IgD-negative memory B cell (primary cell): Measurements from ENCODE around the gene MAML3. TPM values are rescaled to one million over a fixed set of nuclear protein-coding genes. Genes with fewer than 3 reads are reported as not detected.
A peak's percentile ranks its signal among the peaks of the same experiment; 100 is the strongest.

Experiments
- H3K27ac Mint-ChIP-seq, 3 donors: one replicate each; pipeline ENCODE4 v1.8.0; 2020 to 2022; ENCODE audit warnings: mild to moderate bottlenecking in 3 of 3, mixed read lengths in 3 of 3, moderate library complexity in 1 of 3
- H3K27me3 Mint-ChIP-seq: one replicate; pipeline ENCODE4 v1.8.0; 2021; ENCODE audit warnings: mixed read lengths
- H3K36me3 Mint-ChIP-seq: one replicate; pipeline ENCODE4 v1.8.0; 2020; ENCODE audit warnings: mild to moderate bottlenecking, mixed read lengths
- H3K4me1 Mint-ChIP-seq, 3 donors: one replicate each; pipeline ENCODE4 v1.8.0; 2020 to 2022; ENCODE audit warnings: mixed read lengths in 3 of 3, mild to moderate bottlenecking in 1 of 3
- H3K4me3 Mint-ChIP-seq, 4 donors: one replicate each; pipeline ENCODE4 v1.8.0; 2020 to 2022; ENCODE audit warnings: mild to moderate bottlenecking in 4 of 4, mixed read lengths in 4 of 4, moderate library complexity in 3 of 4
- H3K9me3 Mint-ChIP-seq, 3 donors: one replicate each; pipeline ENCODE4 v1.8.0; 2020 to 2021; ENCODE audit warnings: mixed read lengths in 3 of 3, mild to moderate bottlenecking in 1 of 3
- polyA plus RNA-seq: library from polyadenylated mRNA; unstranded; fragments of 300-500 nt; fragmentation: Illumina TruSeq; gene quantifications from one replicate; pipeline ENCODE4 v1.2.3, GENCODE V29; 2021

Gene MAML3
- polyA plus RNA-seq, 1 donor from 2014 or later = 0.03 TPM

DNA sequence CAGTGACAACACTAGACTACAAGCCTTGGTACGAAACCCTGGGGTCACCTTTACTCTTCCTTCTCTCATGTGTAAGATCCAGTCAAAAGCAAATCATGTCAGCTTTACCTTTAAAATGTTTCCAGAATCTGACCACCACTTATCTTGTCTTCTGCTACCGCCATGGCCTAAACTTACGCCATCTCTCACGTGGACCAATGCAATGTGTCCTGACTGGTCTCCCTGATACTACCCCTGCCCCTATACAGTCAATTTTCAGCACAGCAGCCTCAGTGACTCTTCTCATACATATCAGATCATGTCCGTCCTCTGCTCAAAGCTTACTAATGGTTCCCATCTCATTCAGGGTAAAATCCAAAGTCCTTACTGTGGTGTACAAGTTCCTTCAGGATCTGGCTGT, 15.0 kb upstream of the MAML3 start:
- no peaks in the 10 kb centered on the region for H3K36me3 Mint-ChIP-seq
- no peak overlapping the region for H3K4me3 Mint-ChIP-seq
- no peak overlapping the region for H3K27ac Mint-ChIP-seq
- no peaks in the 10 kb centered on the region for H3K9me3 Mint-ChIP-seq
- no peaks in the 10 kb centered on the region for H3K4me1 Mint-ChIP-seq
- peaks cover 22% of the 10 kb centered on the region for H3K27me3 Mint-ChIP-seq

DNA sequence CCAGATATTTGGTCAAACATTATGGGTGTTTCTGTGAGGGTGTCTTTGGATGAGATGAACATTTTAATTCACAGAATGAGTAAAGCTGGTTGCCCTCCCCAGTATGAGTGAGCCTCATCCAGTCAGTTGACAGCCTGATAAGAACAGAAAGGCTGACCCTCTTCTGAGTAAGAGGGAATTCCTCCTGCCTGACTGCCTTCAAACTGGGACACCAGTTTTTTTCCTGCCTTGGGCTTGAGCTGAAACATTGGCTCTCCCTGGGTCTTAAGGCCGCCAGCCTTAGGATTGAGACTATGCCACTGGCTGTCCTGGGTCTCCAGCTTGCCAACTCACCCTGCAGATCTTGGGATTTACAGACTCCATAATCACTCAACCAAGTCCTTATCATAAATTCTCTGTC, 14.5 kb upstream of the MAML3 start:
- H3K36me3 Mint-ChIP-seq = no peaks in the 10 kb centered on the region
- no peaks in the 10 kb centered on the region for H3K9me3 Mint-ChIP-seq
- no peak overlapping the region for H3K4me3 Mint-ChIP-seq

DNA sequence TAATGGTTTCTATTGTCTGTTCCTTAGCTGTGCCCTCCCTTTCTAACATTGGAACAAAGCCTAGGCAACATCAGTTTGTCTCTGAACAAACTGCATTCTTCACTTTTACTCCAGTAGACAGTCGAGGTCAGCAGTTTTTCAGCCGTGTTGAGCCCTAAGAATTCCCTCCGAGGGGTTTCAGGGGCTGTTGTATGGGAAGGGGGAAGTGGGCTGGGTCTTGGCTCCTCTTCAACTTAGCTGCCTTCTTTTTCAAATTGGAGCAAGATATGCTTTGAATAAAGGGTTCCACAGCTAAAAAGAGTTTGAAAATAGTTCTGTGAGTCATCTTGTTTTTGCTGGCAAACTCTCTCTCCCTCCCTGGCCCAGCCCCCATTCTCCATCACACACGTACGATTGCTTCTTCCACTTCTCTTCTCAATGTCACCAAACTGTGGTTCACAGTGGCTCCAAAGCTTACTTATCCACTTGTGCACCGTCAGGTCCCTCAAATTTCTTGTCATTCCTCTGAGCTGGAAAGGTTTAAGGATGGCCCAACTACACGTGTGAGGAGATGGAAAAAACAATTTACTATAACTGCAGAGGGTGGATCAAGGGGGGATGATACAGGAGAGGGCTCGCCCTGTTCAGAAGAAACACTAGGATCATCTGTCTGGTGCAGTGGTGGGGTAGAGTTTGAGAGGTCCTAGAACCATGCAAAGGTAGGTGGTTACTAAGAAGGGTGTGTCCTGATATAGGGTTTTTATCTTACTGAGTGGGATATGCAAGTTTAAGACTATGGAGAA, 9.2 kb upstream of the MAML3 start:
- peaks cover 0 to 3% (median 0%) of the 10 kb centered on the region in 3 donors for H3K4me1 Mint-ChIP-seq
- peaks cover 40% of the 10 kb centered on the region for H3K27me3 Mint-ChIP-seq
- no peaks in the 10 kb centered on the region for H3K36me3 Mint-ChIP-seq
- H3K9me3 Mint-ChIP-seq = peaks cover 0 to 10% (median 2%) of the 10 kb centered on the region in 3 donors
- H3K27ac Mint-ChIP-seq = no peak overlapping the region
- H3K4me3 Mint-ChIP-seq = no peak overlapping the region

More for the DNA sequence above, 14.5 kb upstream of the MAML3 start:
- H3K27ac Mint-ChIP-seq = no peak overlapping the region
- no peaks in the 10 kb centered on the region for H3K4me1 Mint-ChIP-seq
- H3K27me3 Mint-ChIP-seq = peaks cover 25% of the 10 kb centered on the region

DNA sequence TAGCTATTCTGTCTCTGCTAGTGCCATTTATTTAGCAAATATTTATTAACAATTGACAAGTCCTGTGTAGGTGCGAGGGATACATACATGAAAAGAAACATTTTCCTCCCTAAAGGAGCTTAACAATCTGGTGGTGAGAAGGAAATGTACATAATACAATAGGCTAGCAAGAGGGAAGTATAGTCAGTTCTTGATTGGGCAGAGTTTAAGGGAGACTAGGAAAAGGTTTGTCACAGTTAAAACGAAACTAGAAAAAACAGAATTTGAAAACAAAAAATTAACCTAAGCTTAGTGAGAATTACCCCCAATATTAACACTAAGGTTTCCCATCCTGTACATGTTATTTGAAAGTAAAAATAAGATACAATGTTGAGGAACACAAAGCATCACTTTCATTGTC, 8.6 kb upstream of the MAML3 start:
- Mint-ChIP-seq H3K4me3 (no peak overlapping the region), H3K36me3 (no peaks in the 10 kb centered on the region), H3K4me1 (peaks cover 0 to 3% (median 2%) of the 10 kb centered on the region in 3 donors), H3K27ac (no peak overlapping the region), H3K9me3 (peaks cover 0 to 10% (median 2%) of the 10 kb centered on the region in 3 donors), H3K27me3 (peaks cover 43% of the 10 kb centered on the region)

DNA sequence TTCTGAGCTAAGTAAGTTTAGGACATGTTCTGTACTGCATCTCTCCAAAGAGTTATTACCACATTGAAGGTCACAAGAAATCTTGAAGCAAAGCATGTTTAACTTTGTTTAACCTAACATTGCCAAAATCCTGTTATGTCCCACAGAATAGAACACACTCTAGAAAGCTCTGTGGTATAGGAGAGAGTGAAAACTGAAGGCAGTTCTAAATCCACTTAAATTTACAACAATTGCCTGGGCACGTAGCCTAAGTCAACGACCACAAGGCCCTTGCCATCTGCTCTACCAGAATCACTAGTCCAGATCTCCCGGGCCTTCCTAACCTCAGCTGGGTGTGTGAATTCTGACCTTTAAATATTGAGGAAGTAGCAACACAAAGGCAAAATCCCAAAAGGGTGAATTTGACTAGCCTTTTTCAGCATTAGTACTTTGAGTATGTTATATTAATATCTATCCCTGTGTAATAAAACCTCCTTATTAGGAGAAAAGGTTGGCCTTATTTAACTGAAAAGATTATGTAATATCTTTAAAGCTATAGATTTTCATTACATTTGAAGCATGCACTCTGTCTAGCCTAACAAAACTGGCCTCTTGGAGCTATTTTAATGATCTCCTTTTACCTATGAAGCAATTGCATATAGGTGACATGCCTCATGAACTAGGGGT, 4.5 kb upstream of the MAML3 start:
- H3K27ac Mint-ChIP-seq = peak overlapping the region in 1 of 3 donors; percentile 26
- no peaks in the 10 kb centered on the region for H3K36me3 Mint-ChIP-seq
- H3K9me3 Mint-ChIP-seq = peaks cover 0 to 17% (median 2%) of the 10 kb centered on the region in 3 donors
- H3K4me1 Mint-ChIP-seq = peaks cover 18 to 24% (median 21%) of the 10 kb centered on the region in 3 donors
- H3K4me3 Mint-ChIP-seq = no peak overlapping the region
- peaks cover 55% of the 10 kb centered on the region for H3K27me3 Mint-ChIP-seq

DNA sequence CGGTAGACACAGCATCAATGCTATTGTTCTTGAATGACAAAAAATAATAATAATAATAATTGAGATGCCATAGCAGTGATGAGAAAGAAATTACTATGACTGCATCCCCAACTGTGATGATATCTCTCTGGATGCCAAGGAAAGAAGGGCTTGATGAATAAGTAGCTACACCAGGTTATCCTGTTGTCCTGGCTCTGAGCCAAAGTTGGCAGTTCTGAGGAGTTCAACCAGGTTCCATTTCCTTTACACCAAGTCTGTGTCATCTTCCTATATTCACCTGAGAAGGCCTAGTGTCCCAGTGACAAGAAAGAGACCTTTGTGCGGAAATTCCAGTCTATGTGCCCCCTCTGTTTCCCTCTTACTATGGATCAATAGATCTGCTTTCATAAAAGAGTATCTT, 3.4 kb upstream of the MAML3 start:
- Mint-ChIP-seq H3K27ac (no peak overlapping the region), H3K36me3 (no peaks in the 10 kb centered on the region), H3K27me3 (peaks cover 53% of the 10 kb centered on the region), H3K4me1 (peaks cover 19 to 29% (median 24%) of the 10 kb centered on the region in 3 donors), H3K4me3 (no peak overlapping the region), H3K9me3 (peaks cover 0 to 11% (median 0%) of the 10 kb centered on the region in 3 donors)

DNA sequence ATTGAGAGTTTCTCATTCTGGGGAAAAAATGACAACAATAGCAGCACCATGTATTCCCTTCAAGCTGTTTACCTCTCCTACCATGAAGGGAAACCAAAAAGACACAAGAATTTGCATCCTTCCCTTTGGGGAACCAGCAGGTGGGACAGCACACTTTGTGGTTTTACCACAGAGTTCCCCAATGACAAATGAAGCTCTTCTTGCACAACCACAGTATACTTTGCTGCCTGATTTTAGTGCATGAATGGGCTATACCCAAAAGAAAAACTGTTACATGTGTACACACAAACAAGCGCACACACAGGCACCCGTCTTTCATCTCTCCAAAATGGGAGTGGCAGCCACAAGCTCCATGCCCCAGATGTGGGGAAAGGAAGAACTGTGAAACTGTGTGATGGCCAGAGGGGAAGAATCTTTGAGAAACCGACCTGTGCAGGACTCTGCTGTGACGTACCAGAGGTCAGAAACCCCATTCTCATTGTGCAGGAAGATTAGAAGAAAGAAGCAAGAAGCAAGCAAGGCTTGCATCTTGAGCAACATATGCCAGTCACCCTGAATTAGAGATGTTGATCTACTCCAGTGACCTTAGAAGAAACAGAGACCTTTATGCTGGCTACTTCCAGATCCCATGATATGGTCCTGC, 2.7 kb upstream of the MAML3 start:
- Mint-ChIP-seq H3K9me3 (peaks cover 0 to 9% (median 0%) of the 10 kb centered on the region in 3 donors), H3K4me1 (peaks cover 19 to 29% (median 24%) of the 10 kb centered on the region in 3 donors)

DNA sequence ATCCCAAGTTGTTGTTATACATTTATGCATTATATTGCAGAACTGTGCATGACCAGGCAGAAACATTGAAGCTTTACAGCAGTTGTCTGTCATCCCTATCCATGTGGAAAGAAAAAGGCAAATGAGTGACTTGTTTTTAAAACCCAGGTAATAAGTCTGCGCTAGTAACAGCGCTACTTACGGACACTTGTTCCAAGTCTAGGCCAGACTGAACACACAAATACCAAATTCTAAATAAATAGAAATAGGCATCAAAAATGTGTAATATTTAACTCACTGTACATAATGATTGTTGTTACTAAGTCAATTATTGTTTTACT, 548 bp upstream of the MAML3 start:
- Mint-ChIP-seq H3K27ac (peak overlapping the region; percentile 88 to 96 (median 92)), H3K4me1 (peaks cover 27 to 36% (median 31%) of the 10 kb centered on the region in 3 donors), H3K4me3 (peak overlapping the region; percentile 76 to 93 (median 88)), H3K36me3 (peaks cover 1% of the 10 kb centered on the region), H3K27me3 (peaks cover 55% of the 10 kb centered on the region), H3K9me3 (peaks cover 0 to 7% (median 0%) of the 10 kb centered on the region in 3 donors)

More for the DNA sequence above, 2.7 kb upstream of the MAML3 start:
- no peaks in the 10 kb centered on the region for H3K36me3 Mint-ChIP-seq
- peak overlapping the region in 2 of 3 donors; percentile 15 to 66 for H3K27ac Mint-ChIP-seq
- peaks cover 57% of the 10 kb centered on the region for H3K27me3 Mint-ChIP-seq
- H3K4me3 Mint-ChIP-seq = peak overlapping the region; percentile 6 to 84 (median 42)

DNA sequence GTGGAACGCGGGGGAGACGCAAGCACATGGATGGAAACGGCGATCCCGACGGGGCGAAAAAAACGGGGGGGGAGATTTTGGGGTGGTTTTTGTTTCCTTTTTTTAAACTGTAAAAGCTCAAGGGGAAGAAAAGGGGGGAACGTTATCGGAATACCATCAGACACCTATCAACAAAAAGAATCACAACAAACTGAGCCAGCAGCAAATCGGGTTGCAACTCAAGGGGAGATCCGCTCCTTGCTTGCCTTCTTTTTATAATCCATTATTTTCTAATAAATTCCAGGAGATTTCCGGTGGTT, 616 bp downstream of the MAML3 start:
- Mint-ChIP-seq H3K4me1 (peaks cover 27 to 40% (median 31%) of the 10 kb centered on the region in 3 donors), H3K27me3 (peaks cover 59% of the 10 kb centered on the region), H3K4me3 (peak overlapping the region; percentile 76 to 93 (median 88)), H3K36me3 (peaks cover 1% of the 10 kb centered on the region), H3K27ac (peak overlapping the region; percentile 76 to 96 (median 92)), H3K9me3 (peaks cover 0 to 10% (median 0%) of the 10 kb centered on the region in 3 donors)

DNA sequence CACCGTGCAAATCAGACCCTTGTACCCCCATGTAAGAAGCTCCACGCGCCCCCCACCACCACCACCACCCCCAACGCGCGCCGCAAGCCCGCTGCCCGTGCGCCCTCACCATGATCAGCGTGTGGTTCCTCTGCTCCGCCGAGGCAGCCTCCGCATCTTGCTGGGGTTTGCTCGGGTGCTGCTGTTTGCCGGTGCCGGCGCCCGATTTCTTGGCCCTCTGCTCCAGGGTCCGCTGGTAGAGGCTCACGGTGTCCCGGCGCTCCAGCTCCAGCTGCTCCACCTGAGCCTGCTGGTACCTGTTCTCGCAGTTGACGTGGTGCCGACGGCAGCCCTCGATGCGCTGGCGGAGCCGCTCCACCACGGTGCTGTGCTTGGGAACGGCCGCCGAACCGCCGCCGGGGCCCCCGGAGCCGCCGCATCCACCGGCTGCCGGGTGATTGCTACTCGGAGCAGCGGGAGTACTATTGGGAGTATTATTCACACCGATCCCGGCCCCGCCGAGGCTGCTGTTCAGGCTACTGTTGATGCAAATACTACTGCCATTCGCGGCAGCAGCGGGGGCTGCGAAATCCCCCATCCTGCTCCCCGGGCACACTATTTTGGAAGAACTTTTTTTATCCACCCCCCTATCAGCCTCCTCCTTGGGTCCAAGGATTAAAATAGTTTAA, 1.1 kb downstream of the MAML3 start:
- peak overlapping the region; percentile 76 to 95 (median 92) for H3K27ac Mint-ChIP-seq
- H3K4me3 Mint-ChIP-seq = peak overlapping the region; percentile 76 to 93 (median 88)
- H3K9me3 Mint-ChIP-seq = peaks cover 0 to 10% (median 0%) of the 10 kb centered on the region in 3 donors
- H3K27me3 Mint-ChIP-seq = peaks cover 59% of the 10 kb centered on the region
- H3K36me3 Mint-ChIP-seq = peaks cover 1% of the 10 kb centered on the region
- H3K4me1 Mint-ChIP-seq = peaks cover 27 to 42% (median 31%) of the 10 kb centered on the region in 3 donors

DNA sequence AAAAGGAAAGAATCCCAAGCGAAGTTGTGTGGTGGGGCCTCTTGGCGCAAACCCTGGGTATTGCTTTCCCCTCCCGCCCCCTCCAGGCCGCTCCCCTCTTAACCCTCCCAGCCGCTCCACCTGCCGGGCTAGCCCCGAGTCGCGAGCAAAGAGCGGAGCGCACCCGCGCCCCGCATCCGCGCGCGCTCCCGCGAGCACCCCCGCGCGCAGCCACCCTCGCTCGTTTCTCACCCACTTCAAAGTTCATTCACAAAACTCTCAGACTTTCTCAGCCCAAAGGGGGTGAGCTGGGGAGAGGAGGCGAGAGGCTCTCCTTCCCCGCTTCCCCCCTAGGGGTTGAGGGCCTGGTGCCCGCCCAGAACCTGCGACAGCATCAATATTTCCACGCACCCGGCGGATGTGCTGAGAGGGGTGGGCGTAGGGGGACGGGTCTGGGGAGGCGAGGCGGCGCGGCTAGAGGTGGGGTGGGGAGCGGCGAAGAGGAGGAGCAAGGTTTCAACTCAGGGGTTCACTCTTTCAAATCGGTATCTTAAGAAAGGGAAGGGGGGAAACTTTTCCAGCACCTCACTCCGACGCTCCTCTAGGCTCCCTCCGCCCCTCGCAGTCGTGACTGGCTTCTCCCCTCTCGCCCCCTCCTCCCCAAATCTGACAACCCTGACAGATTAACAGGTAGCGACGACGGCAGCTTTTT, 1.8 kb downstream of the MAML3 start:
- peak overlapping the region; percentile 76 to 89 (median 80) for H3K4me3 Mint-ChIP-seq
- H3K36me3 Mint-ChIP-seq = peaks cover 1% of the 10 kb centered on the region
- peak overlapping the region; percentile 67 to 95 (median 92) for H3K27ac Mint-ChIP-seq
- H3K27me3 Mint-ChIP-seq = peaks cover 62% of the 10 kb centered on the region
- H3K4me1 Mint-ChIP-seq = peaks cover 27 to 36% (median 31%) of the 10 kb centered on the region in 3 donors
- peaks cover 0 to 10% (median 0%) of the 10 kb centered on the region in 3 donors for H3K9me3 Mint-ChIP-seq

DNA sequence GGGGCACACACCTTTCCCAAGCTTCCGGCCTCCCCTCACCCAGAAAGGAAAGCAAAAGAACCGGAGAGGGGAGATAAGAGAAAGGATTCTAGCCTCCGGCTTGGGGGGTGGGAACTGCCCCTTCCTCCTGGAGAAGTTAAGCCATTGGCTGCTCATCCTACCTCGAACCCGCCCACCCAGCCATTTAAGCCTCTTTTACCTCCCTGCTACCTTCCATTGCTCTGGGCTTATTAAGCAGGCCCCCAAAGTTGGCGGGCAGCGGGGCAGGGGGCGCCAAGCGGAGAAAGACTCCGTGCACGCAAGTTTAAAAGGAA, 2.3 kb downstream of the MAML3 start:
- Mint-ChIP-seq H3K27me3 (peaks cover 60% of the 10 kb centered on the region), H3K9me3 (peaks cover 0 to 10% (median 0%) of the 10 kb centered on the region in 3 donors), H3K27ac (peak overlapping the region in 2 of 3 donors; percentile 92 to 95), H3K4me3 (peak overlapping the region; percentile 63 to 89 (median 80)), H3K4me1 (peaks cover 22 to 35% (median 27%) of the 10 kb centered on the region in 3 donors), H3K36me3 (peaks cover 1% of the 10 kb centered on the region)

DNA sequence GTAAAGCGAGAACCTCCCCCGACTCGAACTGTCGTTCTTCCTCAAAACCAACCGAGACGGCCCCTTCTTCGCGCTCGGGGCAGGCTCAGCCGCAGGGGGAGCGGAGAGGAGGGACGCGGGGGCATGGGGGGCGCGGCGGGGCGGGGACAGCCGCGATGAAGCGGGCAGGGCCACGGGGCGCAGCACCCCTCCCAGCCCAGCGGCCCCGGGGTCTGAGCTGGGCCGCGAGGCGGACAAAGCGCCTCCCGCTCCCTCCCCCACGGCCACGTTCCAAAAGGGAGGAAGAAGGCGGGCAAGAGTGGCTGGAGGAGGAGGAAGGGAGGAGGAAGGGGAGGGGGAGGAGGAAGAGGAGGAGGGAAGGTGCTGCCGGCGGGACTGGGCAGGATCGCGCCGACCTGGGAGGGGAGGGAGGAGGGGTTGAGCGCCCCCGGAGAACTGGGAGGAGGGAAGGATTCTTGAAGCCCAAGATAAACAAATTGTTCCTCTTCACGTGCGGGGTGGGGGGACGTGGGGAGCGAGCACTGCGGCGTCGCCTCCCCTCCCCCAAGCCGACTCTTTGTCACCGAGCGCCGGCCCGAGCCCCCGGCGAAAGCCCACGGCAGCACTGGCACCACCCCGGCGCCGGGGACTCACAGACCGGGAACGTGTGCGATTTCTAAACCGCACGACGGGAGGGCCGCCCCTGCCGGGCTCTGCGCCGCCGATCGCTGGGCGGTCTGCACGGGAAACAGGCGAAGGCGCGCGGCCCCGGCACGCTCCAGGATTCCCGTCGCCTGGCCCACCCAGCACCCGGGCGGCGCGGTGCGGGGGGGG, 2.9 kb downstream of the MAML3 start:
- H3K27me3 Mint-ChIP-seq = peaks cover 55% of the 10 kb centered on the region
- H3K36me3 Mint-ChIP-seq = peaks cover 1% of the 10 kb centered on the region
- peak overlapping the region; percentile 82 to 94 (median 94) for H3K4me3 Mint-ChIP-seq
- peaks cover 17 to 30% (median 21%) of the 10 kb centered on the region in 3 donors for H3K4me1 Mint-ChIP-seq
- H3K27ac Mint-ChIP-seq = peak overlapping the region in 2 of 3 donors; percentile 90 to 93
- H3K9me3 Mint-ChIP-seq = peaks cover 0 to 6% (median 0%) of the 10 kb centered on the region in 3 donors

DNA sequence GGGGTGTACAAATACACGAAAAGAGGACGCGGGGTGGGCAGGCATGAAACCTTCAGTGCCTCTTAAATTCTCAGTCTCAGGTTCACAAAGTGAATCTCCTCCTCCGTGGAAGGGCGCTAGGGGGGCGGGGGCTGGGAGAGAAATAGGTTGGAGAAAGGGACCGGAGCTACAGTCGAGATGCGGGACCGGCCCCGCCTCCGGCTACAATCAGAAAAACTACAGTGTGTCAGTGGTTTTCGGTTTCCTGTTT, 3.4 kb downstream of the MAML3 start:
- Mint-ChIP-seq H3K27me3 (peaks cover 55% of the 10 kb centered on the region), H3K4me1 (peaks cover 17 to 30% (median 20%) of the 10 kb centered on the region in 3 donors), H3K4me3 (peak overlapping the region; percentile 82 to 94 (median 94)), H3K36me3 (peaks cover 1% of the 10 kb centered on the region), H3K9me3 (peaks cover 0 to 6% (median 0%) of the 10 kb centered on the region in 3 donors), H3K27ac (peak overlapping the region; percentile 19 to 93 (median 90))
